Measurements from ENCODE around the gene CD7. TPM values are rescaled to one million over a fixed set of nuclear protein-coding genes. Genes with fewer than 3 reads are reported as not detected.

CD7 gene
- total RNA-seq, 1 experiment from 2014 or later = not detected

- Histone ChIP-seq H3K4me3 (no peak overlapping the region), H3K27me3 (no peaks in the 10 kb centered on the region), H3K36me3 (no peaks in the 10 kb centered on the region), H3K9me3 (peaks cover 7% of the 10 kb centered on the region)
- peak; percentile 59 for DNase-seq
Measured at GRCh38 chr17:82282239-82283207, 34.9 kb downstream of the CD7 start.

DNA sequence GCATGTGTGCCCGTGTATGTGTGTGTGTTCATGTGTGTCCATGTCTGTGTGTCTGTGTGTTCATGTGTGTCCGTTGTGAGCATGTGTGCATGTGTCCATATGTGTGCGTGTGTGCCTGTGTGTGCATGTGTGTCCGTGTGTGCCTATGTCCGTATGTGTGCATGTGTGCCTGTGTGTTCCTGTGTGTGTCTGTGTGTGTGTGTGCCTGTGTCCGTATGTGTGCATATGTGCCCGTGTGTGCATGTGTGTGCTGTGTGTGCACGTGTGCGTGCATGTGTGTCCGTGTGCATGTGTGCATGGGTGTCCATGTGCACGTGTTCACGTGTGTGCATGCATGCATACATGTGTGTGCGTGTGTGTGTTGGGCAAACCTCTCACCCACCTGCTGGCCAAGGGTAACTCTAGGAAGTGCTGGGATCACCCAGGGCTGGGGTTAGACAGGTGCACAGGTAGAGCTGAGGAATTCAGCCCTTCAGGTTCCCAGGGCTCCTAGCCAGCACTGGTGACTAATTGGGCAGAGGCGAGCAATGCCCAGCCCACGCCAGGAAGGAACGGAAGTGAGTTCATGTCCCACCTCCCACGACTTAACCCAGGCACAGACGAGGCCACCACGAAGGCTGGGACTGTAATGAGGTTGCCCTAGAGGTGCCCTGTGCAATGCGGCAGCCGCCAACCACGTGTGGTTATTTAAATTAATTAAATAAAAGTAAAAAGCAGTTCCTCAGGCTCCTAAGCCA lies 35.7 kb downstream of the CD7 start:
- no peaks in the 10 kb centered on the region for H3K36me3 ChIP-seq
- DNase-seq = peak; percentile 72
- H3K9me3 ChIP-seq = no peaks in the 10 kb centered on the region
- H3K27me3 ChIP-seq = no peaks in the 10 kb centered on the region
- H3K4me3 ChIP-seq = no peak overlapping the region

DNA sequence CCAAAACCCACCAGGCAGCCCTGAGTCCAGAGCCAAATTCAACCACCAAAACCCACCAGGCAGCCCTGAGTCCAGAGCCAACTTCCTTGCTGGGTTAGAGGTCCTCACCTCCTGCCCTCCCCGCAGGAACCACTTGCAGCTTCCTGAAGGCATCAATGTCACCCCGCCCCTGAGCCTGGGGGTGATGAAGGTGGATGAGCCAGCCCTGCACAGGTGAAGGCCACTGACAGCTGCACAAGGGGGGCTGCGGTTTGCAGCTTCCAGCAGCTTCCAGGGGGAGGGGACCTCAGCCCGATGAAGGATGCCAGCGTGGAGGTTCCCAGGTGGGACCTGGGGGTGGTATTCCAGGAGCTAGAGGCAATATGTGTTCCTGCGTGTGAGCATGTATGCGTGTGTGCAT lies 36.3 kb downstream of the CD7 start:
- no peaks in the 10 kb centered on the region for H3K9me3 ChIP-seq
- DNase-seq = no peak
- H3K36me3 ChIP-seq = no peaks in the 10 kb centered on the region
- no peaks in the 10 kb centered on the region for H3K27me3 ChIP-seq
- H3K4me3 ChIP-seq = no peak overlapping the region

DNA sequence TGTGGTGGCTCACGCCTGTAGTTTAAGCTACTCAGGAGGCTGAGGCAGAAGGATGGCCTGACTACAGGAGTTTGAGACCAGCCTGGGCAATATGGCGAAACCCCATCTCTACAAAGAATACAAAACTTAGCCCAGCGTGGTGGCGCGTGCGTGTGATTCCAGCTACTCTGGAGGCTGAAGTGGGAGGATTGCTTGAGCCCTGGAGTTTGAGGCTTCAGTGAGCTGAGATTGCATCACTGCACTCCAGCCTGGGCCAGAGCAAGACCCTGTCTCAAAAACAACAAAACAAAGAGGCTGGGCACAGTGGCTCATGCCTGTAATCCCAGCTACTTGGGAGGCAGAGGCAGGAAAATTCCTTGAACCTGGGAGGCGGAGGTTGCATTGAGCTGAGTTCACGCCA lies 36.9 kb downstream of the CD7 start:
- Histone ChIP-seq H3K4me3 (no peak overlapping the region), H3K36me3 (no peaks in the 10 kb centered on the region), H3K27me3 (no peaks in the 10 kb centered on the region), H3K9me3 (no peaks in the 10 kb centered on the region)
- DNase-seq = no peak

- no peaks in the 10 kb centered on the region for H3K27me3 ChIP-seq
Measured at GRCh38 chr17:82278786-82279391, 38.5 kb downstream of the CD7 start.

DNA sequence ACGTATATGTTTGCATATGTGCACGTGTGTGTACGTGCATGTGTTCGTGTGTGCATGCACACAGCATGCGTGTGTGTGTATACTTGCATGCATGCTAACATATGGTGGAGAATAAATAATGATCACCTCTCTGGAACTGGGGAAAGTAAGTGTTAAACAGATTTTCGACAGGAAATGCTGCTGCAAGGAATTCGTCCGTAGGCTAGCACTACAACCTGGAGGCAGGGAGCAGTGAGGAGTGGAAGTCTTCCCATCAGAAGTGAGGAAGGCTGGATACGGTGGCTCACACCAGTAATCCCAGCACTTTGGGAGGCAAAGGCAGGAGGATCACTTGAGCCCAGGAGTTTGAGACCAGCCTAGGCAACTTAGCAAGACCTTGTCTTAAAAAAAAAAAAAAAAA lies 39.1 kb downstream of the CD7 start:
- H3K9me3 ChIP-seq = no peaks in the 10 kb centered on the region
- H3K4me3 ChIP-seq = no peak overlapping the region
- H3K36me3 ChIP-seq = no peaks in the 10 kb centered on the region
- no peak for DNase-seq
- no peaks in the 10 kb centered on the region for H3K27me3 ChIP-seq

More at GRCh38 chr17:82278786-82279391, 38.5 kb downstream of the CD7 start:
- DNase-seq = no peak
- no peaks in the 10 kb centered on the region for H3K36me3 ChIP-seq
- H3K4me3 ChIP-seq = no peak overlapping the region
- no peaks in the 10 kb centered on the region for H3K9me3 ChIP-seq

- no peak overlapping the region for H3K4me3 ChIP-seq
- H3K36me3 ChIP-seq = peaks cover 2% of the 10 kb centered on the region; the same call in 1 of the 2 replicates
- H3K27me3 ChIP-seq = no peaks in the 10 kb centered on the region
- DNase-seq = no peak
- H3K9me3 ChIP-seq = no peaks in the 10 kb centered on the region
Measured at GRCh38 chr17:82277851-82278250, 39.6 kb downstream of the CD7 start.

DNA sequence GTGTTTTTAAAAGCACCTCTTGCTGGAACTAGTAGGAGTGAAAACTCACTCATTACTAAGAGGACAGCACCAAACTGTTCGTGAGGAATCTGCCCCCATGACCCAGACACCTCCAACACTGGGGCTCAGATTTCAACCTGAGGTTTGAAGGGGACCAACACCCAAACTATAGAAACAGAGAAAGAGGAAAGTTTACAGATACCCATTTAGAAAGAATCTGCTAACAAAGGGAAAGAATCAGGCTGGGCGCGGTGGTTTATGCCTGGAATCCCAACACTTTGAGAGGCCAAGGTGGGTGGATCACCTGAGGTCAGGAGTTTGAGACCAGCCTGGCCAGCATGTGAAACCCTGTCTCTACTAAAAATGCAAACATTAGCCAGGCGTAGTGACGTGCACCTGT lies 40.5 kb downstream of the CD7 start:
- DNase-seq = no peak
- Histone ChIP-seq H3K9me3 (no peaks in the 10 kb centered on the region), H3K27me3 (no peaks in the 10 kb centered on the region), H3K36me3 (peaks cover 8% of the 10 kb centered on the region), H3K4me3 (no peak overlapping the region)

DNA sequence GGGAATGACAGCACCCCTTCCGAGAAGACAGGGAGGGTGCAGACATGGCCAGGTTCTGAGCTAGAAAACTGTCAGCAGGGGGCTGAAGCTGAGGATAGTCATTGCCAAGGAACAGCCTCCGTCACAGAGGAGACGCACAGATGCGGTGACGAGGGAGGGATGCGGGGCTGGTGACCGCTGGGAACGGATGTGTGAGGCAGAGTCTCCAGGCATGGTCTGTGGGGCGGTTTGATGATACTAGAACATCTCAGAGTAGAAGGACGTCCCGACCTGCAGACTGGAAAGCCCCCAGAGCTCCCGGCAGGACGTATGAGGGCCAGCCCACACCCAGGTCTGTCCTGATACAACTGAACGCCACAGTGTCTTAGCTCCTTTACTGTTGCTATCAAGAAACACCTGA lies 42.1 kb downstream of the CD7 start:
- Histone ChIP-seq H3K9me3 (no peaks in the 10 kb centered on the region), H3K27me3 (no peaks in the 10 kb centered on the region), H3K36me3 (peaks cover 25% of the 10 kb centered on the region), H3K4me3 (no peak overlapping the region)
- no peak for DNase-seq

DNA sequence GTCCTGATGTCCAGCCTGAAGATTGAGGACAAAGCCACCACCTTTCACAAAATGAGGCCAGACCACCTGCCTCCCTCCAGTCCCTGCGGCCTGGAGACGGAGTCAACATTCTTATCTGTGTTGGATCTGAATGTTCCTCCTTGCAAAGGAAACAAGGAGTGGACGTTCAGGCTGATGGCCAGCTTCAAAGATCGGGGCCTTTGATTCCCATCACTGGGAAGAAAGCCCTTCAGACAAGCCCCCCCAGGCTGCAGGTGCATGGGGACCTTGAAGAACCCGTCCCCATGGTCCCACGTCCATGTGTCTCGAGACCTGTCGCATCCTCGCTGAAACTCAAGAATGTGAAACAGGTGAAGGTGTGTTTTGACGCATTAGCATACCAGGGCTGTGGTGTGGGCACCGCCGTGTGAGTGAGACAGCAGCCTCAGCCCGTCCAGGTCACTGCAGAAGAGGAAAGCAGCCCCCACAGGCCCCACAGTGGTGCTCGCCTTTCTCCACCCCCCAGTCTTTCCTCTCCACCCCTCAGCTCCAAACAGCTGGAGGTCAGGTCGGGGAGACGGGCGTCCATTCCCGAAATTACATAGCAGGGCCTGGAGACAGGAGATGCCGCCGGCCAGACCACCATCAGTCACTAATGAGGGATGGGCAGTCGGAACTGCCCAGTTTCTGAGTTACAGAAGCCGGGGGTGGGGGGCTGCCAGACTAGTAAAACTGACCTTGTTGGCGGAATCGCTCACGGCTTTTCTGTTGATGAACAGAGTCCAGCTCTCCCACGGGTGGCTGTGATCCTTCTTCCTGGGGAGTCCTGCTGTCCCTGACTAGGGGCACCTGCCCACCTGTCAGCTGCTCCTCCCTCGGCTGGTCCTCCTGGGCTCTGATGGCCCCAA lies 43.0 kb downstream of the CD7 start:
- no peak for DNase-seq
- Histone ChIP-seq H3K9me3 (no peaks in the 10 kb centered on the region), H3K27me3 (no peaks in the 10 kb centered on the region), H3K4me3 (peak overlapping the region; percentile 84; the same call in 1 of the 2 replicates), H3K36me3 (peaks cover 32% of the 10 kb centered on the region)

DNA sequence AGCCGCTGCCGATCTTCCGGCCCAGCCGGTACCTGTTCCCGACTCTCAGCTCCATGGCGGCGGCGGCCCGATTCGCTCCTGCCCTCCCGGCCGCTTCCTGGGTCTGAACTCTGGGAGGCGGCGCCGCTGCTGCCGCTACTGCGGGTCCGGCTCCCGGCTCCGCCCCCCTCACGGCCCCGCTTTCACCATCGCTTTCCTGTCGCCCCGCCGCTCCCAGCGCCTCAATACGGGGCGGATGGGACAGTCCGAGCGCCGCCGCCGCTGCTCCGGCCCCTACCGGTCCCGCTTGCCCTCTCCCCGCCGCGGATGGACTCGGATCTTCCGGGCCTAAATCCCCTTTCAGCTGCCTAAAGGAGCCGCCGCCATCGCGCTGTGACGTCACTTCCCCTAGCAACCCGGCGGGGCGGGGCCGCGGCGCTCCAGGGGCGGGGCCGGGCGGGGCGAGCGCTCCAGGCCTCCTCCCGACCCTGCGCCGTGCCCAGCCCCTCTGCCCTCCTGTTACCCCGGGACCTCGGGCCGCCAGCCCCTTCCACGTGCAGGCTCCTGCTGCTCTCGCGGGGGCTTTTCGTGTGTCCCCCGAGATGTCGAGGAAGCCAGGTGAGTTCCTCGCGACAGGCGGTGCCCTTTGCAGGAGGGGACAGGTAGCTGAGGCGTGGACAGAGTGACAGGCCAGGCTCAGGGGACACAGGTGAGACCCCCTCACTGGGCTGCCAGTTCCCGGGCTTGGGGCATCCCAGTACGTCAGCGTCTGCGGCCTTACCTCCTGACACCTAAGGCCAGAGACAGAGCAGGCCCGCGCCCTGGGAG lies 43.9 kb downstream of the CD7 start, which contains the start of gene CSNK1D:
Gene CSNK1D, minus strand, starts transcription at position 374 of the 807 bp plus-strand sequence. Its CDS starts 319 bp downstream, at position 55.
- peak; percentile 89 for DNase-seq

GRCh38 chr17:82272495-82273326 lies 44.7 kb downstream of the CD7 start:
- peak; percentile 33 for DNase-seq

More for the DNA sequence above, 43.9 kb downstream of the CD7 start, which contains the start of gene CSNK1D:
- Histone ChIP-seq H3K9me3 (no peaks in the 10 kb centered on the region), H3K27me3 (no peaks in the 10 kb centered on the region), H3K36me3 (peaks cover 37% of the 10 kb centered on the region), H3K4me3 (peak within 1 kb of the TSS; percentile 84)

GRCh38 chr17:82271401-82271800 lies 46.0 kb downstream of the CD7 start:
- no peak for DNase-seq
- H3K9me3 ChIP-seq = no peaks in the 10 kb centered on the region
- H3K4me3 ChIP-seq = no peak overlapping the region; the same call in 1 of the 2 replicates
- H3K36me3 ChIP-seq = peaks cover 51% of the 10 kb centered on the region
- no peaks in the 10 kb centered on the region for H3K27me3 ChIP-seq

More at GRCh38 chr17:82272495-82273326, 44.7 kb downstream of the CD7 start:
- Histone ChIP-seq H3K4me3 (peak overlapping the region; percentile 84), H3K36me3 (peaks cover 42% of the 10 kb centered on the region), H3K27me3 (no peaks in the 10 kb centered on the region), H3K9me3 (no peaks in the 10 kb centered on the region)

GRCh38 chr17:82270651-82271050 lies 46.8 kb downstream of the CD7 start:
- no peaks in the 10 kb centered on the region for H3K9me3 ChIP-seq
- DNase-seq = no peak
- H3K27me3 ChIP-seq = no peaks in the 10 kb centered on the region
- peaks cover 59% of the 10 kb centered on the region for H3K36me3 ChIP-seq
- H3K4me3 ChIP-seq = no peak overlapping the region

All from MG63 (cell line).